Astrocyte (in vitro differentiated cells and primary cell): ENCODE data around the gene SMAD9. TPM values are rescaled to one million over a fixed set of nuclear protein-coding genes. Genes with fewer than 3 reads are reported as not detected.

ENCODE experiments used
- DNase-seq: peaks from one replicate; pipeline ENCODE4 v3.0.0-alpha.2; 2010; ENCODE audit warnings: low read depth
- FAIRE-seq: peaks from 2 replicates; lab custom pipeline; 2011; peaks lifted over from hg19 to GRCh38; lab: Jason Lieb, UNC
- H2AFZ ChIP-seq: 2 replicates; pipeline ENCODE4 v1.6.0; 2012; ENCODE audit warnings: low read depth, low read length, inconsistent platforms
- H3K27ac ChIP-seq: 2 replicates; pipeline ENCODE4 v1.5.1; 2011; ENCODE audit warnings: low read depth, low read length, inconsistent platforms
- H3K27me3 ChIP-seq: 2 replicates; pipeline ENCODE4 v1.6.0; 2011; ENCODE audit warnings: low read length, inconsistent platforms; ENCODE audit not compliant: insufficient read depth
- H3K36me3 ChIP-seq: 2 replicates; pipeline ENCODE4 v1.5.1; 2011; ENCODE audit warnings: low read length, inconsistent platforms; ENCODE audit not compliant: insufficient read depth
- H3K4me1 ChIP-seq: 2 replicates; pipeline ENCODE4 v1.5.1; 2011; ENCODE audit warnings: low read length, inconsistent platforms; ENCODE audit not compliant: insufficient read depth
- H3K4me2 ChIP-seq: 2 replicates; pipeline ENCODE4 v1.6.0; 2012; ENCODE audit warnings: low read length, inconsistent platforms
- H3K4me3 ChIP-seq: 2 replicates; pipeline ENCODE4 v1.5.1; 2011; ENCODE audit warnings: low read depth, mild to moderate bottlenecking, low read length, inconsistent platforms; ENCODE audit not compliant: insufficient read depth
- H3K79me2 ChIP-seq: 2 replicates; pipeline ENCODE4 v1.6.0; 2012; ENCODE audit warnings: mild to moderate bottlenecking, low read length, inconsistent platforms; ENCODE audit not compliant: insufficient read depth
- H3K9ac ChIP-seq: 2 replicates; pipeline ENCODE4 v1.6.0; 2012; ENCODE audit warnings: mild to moderate bottlenecking, low read length, inconsistent platforms
- H3K9me3 ChIP-seq: 2 replicates; pipeline ENCODE4 v1.5.1; 2012; ENCODE audit warnings: low read depth, mild to moderate bottlenecking, low read length, inconsistent platforms; ENCODE audit not compliant: insufficient read depth
- H4K20me1 ChIP-seq: 2 replicates; pipeline ENCODE4 v1.6.0; 2012; ENCODE audit warnings: low read length, inconsistent platforms; ENCODE audit not compliant: insufficient read depth
- H3K27ac Mint-ChIP-seq: one replicate; pipeline ENCODE4 v1.8.0; 2021; ENCODE audit warnings: mild to moderate bottlenecking, mixed read lengths; ENCODE audit not compliant: unreplicated experiment
- H3K27me3 Mint-ChIP-seq: one replicate; pipeline ENCODE4 v1.8.0; 2021; ENCODE audit warnings: low read depth, mixed read lengths; ENCODE audit not compliant: unreplicated experiment
- H3K36me3 Mint-ChIP-seq: one replicate; pipeline ENCODE4 v1.8.0; 2021; ENCODE audit warnings: low read depth, mixed read lengths; ENCODE audit not compliant: unreplicated experiment
- H3K4me1 Mint-ChIP-seq: one replicate; pipeline ENCODE4 v1.8.0; 2021; ENCODE audit warnings: low read depth, mixed read lengths; ENCODE audit not compliant: unreplicated experiment
- H3K4me3 Mint-ChIP-seq: one replicate; pipeline ENCODE4 v1.8.0; 2021; ENCODE audit warnings: mild to moderate bottlenecking, moderate library complexity, mixed read lengths; ENCODE audit not compliant: unreplicated experiment
- H3K9me3 Mint-ChIP-seq: one replicate; pipeline ENCODE4 v1.8.0; 2021; ENCODE audit warnings: mild to moderate bottlenecking, mixed read lengths; ENCODE audit not compliant: unreplicated experiment
- CTCF ChIP-seq: IDR thresholded peaks from 2 replicates; pipeline ENCODE4 v1.5.1; 2011; ENCODE audit warnings: low read depth, mild to moderate bottlenecking, inconsistent platforms, low read length, moderate library complexity; ENCODE audit not compliant: insufficient read depth
- EZH2 ChIP-seq: IDR thresholded peaks from 2 replicates; pipeline ENCODE4 v1.6.1; 2012; ENCODE audit warnings: mild to moderate bottlenecking, low read length, inconsistent platforms; ENCODE audit not compliant: insufficient read depth
- total RNA-seq: library from RNA; stranded (reverse); gene quantifications from 2 replicates; pipeline ENCODE4 v1.2.1, GENCODE V29; 2021

SMAD9 gene
- total RNA-seq, 1 donor from 2014 or later = 2.8 TPM

DNA sequence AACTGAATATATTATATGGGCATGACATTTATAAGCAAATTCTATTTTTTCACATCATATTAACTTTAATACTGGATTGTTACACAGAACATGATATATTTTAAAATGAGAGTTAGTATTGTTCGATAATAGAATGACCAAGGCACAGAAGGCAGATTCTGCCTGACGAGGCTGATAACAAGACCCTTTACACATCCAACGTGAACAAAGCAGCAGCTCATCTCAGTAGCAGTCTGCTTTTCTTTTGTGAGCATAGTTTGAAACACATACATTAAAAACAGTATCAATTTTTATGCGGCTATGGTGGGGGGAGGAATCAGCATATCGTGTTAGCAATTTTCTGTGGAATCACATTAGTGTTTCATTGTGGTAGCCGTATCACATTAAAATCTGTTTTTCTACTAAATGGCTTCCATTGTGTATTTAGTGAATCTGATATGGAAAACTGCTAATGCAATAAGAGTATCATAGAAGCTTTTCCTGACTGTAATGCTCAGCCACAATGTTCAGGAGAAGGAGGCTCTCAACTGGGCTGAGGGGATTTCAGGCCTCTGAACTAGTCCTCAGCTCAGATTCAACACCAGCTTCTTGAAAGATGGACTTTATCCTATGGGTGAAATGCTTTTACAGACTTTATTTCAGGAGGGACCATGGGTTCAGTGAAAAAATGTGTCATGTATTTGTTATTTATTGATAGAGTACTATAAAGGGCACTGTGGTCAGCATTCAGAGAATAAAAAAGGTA is 4.0 kb downstream of the SMAD9 start:
- no peaks in the 10 kb centered on the region for H3K27me3 ChIP-seq
- no peak overlapping the region for H3K9ac ChIP-seq
- H4K20me1 ChIP-seq = no peaks in the 10 kb centered on the region
- Mint-ChIP-seq H3K4me1 (peaks cover 12% of the 10 kb centered on the region), H3K27me3 (peaks cover 3% of the 10 kb centered on the region), H3K4me3 (no peak overlapping the region), H3K9me3 (no peaks in the 10 kb centered on the region), H3K27ac (no peak overlapping the region), H3K36me3 (no peaks in the 10 kb centered on the region)
- no peaks in the 10 kb centered on the region for H3K36me3 ChIP-seq
- no peaks in the 10 kb centered on the region for H3K9me3 ChIP-seq
- no peak overlapping the region for H3K27ac ChIP-seq
- H3K4me3 ChIP-seq = no peak overlapping the region
- no peak overlapping the region for H2AFZ ChIP-seq
- no peak overlapping the region for H3K4me2 ChIP-seq
- TF ChIP-seq CTCF (no peak), EZH2 (no peak)
- H3K4me1 ChIP-seq = peaks cover 7% of the 10 kb centered on the region
- H3K79me2 ChIP-seq = no peaks in the 10 kb centered on the region
- DNase-seq (no peak), FAIRE-seq (no peak)

GRCh38 chr13:36915106-36915505 is 4.9 kb downstream of the SMAD9 start:
- Histone ChIP-seq H3K27ac (no peak overlapping the region), H3K9me3 (no peaks in the 10 kb centered on the region), H4K20me1 (no peaks in the 10 kb centered on the region), H3K4me2 (no peak overlapping the region), H3K4me3 (no peak overlapping the region), H3K27me3 (no peaks in the 10 kb centered on the region), H3K79me2 (no peaks in the 10 kb centered on the region), H3K9ac (no peak overlapping the region), H3K4me1 (peaks cover 7% of the 10 kb centered on the region), H2AFZ (no peak overlapping the region), H3K36me3 (no peaks in the 10 kb centered on the region)
- no peaks in the 10 kb centered on the region for H3K9me3 Mint-ChIP-seq
- TF ChIP-seq CTCF (no peak), EZH2 (no peak)
- no peak overlapping the region for H3K27ac Mint-ChIP-seq
- no peak for DNase-seq
- peaks cover 10% of the 10 kb centered on the region for H3K4me1 Mint-ChIP-seq
- FAIRE-seq = no peak
- no peak overlapping the region for H3K4me3 Mint-ChIP-seq
- H3K36me3 Mint-ChIP-seq = no peaks in the 10 kb centered on the region
- peaks cover 3% of the 10 kb centered on the region for H3K27me3 Mint-ChIP-seq

DNA sequence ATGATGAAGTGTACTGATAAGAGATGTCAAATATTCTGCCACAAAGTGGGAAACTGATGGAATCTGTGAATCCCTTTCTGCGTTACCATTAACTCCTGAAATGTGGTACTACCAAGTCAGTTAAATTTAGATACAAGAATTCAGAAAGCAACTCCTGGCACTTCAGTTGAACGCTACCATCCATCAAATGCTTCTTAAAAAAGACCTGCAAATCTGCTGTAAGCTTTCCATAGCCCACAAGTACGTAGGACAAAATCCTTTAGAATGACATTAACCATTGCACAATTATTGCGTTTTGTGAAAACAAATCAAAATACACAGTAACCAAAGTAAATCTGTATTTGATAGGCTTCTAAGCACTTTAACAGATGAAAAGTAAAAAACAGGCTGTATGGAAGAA is 5.4 kb downstream of the SMAD9 start:
- Histone ChIP-seq H3K4me2 (no peak overlapping the region), H3K4me1 (peaks cover 7% of the 10 kb centered on the region), H4K20me1 (no peaks in the 10 kb centered on the region), H3K4me3 (no peak overlapping the region), H3K36me3 (no peaks in the 10 kb centered on the region), H3K9ac (no peak overlapping the region), H3K9me3 (no peaks in the 10 kb centered on the region), H3K27me3 (no peaks in the 10 kb centered on the region), H3K79me2 (no peaks in the 10 kb centered on the region), H3K27ac (no peak overlapping the region), H2AFZ (no peak overlapping the region)
- no peak for DNase-seq
- Mint-ChIP-seq H3K4me3 (no peak overlapping the region), H3K4me1 (peaks cover 10% of the 10 kb centered on the region), H3K9me3 (no peaks in the 10 kb centered on the region), H3K27me3 (peaks cover 3% of the 10 kb centered on the region), H3K27ac (no peak overlapping the region), H3K36me3 (no peaks in the 10 kb centered on the region)
- no peak for FAIRE-seq
- no peak for TF ChIP-seq CTCF
- no peak for TF ChIP-seq EZH2
